Activated CD8-positive, alpha-beta memory T cell treated with anti-CD3 and anti-CD28 coated beads, Interleukin-2, amount 50 U/mL, for 1 hour (primary cell): ENCODE data around the gene HDAC9.
"Not testable (repeated sequence)": the region's sequence is repeated elsewhere in the genome, so short reads cannot be mapped to it uniquely, and the experiment has no call there.

Experiments
- DNase-seq: peaks from one replicate; pipeline ENCODE4 v3.0.0-alpha.2; 2020; ENCODE audit errors: extremely low read depth

Gene HDAC9

DNA sequence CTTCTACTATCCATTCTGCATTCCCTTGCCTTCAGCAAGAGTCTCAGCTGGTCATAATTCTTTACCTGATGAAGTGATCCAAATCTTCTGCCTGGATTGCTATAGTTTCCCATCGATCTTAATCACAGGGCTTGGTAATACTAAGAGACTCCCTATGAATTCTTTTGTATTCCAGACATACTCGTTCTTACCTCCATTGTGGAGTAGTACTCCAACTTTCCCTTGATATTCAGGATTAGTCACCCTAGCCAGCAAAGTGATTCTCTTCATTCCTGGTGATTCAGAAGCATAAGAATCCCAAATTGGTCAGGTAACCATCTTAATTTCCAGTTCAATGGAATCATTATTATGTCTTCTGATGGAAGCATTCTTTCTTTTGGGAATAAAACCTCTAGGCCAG, 525.2 kb downstream of the HDAC9 start:
- no peak for DNase-seq

DNA sequence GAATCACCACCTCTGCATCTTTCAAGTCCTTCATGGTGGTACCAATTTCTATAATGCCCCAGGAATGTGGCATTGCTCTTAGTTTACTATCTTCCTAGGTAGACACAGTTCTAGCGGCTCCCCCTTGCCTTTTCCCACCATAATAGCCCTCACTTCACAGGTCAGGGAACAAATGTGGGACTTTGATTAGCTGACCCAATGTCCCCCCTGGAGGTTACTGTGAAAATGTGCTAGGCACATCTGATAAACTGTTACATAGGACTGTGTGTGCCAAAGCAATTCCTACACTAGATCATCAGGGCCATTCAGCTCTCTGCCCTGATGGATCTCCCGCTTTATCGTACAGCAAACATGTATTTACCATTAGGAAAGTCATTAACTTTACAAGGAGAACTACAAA, 527.9 kb downstream of the HDAC9 start:
- no peak for DNase-seq

DNA sequence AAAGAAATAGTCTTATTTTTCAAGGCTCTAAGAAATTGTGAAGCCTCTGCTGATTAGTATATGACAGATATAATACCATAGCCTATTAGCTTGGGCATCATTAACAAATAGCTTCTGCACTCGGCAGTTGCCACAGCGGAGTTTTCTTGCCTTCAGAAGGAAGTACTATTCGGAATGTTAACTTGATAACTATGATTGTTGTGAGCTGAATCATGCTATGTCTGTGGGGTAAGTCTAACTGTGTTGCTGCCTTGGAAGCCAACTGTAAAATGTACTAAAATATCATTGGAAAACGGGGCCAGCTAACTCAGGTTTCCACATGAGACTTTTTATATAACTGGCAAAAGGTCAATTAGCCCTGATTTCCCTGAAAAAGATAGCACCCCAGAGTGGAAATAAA, 528.7 kb downstream of the HDAC9 start:
- DNase-seq = no peak

DNA sequence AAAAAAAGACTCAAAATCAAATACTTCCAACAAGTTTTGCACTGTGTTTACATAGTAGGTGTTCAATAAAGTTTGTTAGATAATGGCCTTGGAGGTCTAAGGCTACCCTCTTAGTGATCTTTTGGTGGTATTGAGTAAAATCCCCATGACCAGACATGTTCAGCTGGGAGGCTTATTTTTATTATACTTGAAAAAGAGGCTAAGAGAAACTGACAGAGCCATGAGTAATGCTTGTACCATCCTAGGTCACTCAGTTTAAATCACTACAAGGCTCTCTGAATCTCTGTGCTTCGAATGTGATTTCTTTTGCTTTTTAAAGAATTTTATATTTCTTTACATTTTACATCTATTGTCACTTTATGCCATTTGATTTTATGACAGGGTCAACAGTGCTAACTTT, 531.3 kb downstream of the HDAC9 start:
- no peak for DNase-seq

DNA sequence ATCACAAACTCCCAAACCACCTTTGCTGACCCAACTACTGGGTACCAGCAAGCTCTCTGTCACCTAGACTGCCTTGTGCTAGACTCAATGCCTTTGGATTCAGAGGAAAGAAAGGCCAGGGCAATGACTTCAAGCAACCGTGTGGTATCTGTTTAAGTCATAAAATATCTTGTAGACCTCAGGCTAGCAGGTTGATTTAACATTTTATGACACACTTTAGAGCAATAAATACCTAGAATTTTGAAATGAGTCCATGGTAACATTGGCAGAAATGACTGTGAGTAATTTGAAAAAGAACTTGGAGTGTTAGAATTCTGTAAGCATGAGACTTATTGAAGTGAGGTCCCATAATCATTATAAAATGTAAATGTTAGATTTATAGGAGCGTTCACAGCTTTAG, 534.7 kb downstream of the HDAC9 start:
- DNase-seq = no peak

DNA sequence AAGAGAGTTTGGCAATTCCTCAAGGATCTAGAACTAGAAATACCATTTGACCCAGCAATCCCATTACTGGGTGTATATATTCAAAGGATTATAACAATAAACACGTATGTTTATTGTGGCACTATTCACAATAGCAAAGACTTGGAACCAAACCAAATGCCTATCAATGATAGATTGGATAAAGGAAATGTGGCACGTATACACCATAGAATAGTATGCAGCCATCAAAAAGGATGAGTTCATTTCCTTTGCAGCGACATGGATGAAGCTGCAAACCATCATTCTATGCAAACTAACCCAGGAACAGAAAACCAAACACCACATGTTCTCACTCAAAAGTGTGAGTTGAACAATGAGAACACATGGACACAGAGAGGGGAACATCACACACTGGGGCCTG, 537.4 kb downstream of the HDAC9 start:
- DNase-seq = not testable (repeated sequence)

DNA sequence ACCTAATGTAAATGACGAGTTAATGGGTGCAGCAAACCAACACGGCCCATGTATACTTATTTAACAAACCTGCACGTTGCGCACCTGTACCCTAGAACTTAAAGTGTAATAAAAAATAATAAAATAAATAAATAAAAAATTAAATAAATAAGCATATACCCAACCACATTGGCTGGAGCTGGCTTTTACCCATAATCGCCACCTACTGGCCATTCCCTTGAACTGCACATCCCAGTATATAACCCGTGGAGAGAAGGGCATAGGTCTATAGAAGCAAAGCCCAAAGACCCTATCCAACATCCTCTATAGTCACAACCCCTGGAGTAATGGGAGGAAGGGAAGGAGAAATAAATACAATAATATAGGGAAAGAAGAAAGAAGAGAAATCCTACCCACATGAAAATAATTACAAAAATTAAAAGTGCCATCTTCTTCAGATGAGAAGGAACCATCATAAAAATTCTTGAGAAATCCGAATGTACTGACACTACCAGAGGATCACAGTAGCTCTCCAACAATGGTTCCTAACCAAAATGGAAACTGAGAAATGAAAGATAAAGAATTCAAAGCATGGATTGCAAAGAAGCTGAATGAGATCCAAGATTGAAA, 556.3 kb downstream of the HDAC9 start:
- DNase-seq = no peak
